Neural cell (in vitro differentiated cells): ENCODE results near the gene NR5A1. TPM values are rescaled to one million over a fixed set of nuclear protein-coding genes. Genes with fewer than 3 reads are reported as not detected.

Source experiments
- H2AFZ ChIP-seq: fragments of 200-600, 300-800 bp; sonication (generic), shearing (Covaris generic); 2 replicates; pipeline ENCODE4 v1.6.0; 2014; ENCODE audit warnings: low read depth, mild to moderate bottlenecking, antibody characterized with exemption, low read length, moderate library complexity
- H3F3A ChIP-seq: fragments of 200-600 bp; shearing (Covaris generic); 2 replicates; pipeline ENCODE4 v1.6.1; 2016; ENCODE audit warnings: mild to moderate bottlenecking, moderate library complexity, mixed read lengths, antibody characterized with exemption, low read length; ENCODE audit not compliant: insufficient read depth, poor library complexity, severe bottlenecking
- H3K27ac ChIP-seq: fragments of 200-600, 300-800 bp; sonication (generic), shearing (Covaris generic); 2 replicates; pipeline ENCODE4 v1.5.1; 2014; ENCODE audit warnings: mild to moderate bottlenecking, low read length, moderate library complexity
- H3K27me3 ChIP-seq: fragments of 300-800, 200-600 bp; sonication (generic), shearing (Covaris generic); 2 replicates; pipeline ENCODE4 v1.6.0; 2014; ENCODE audit warnings: mild to moderate bottlenecking, low read depth, low read length, moderate library complexity; ENCODE audit not compliant: insufficient read depth
- H3K36me3 ChIP-seq: fragments of 300-800, 200-600 bp; sonication (generic), shearing (Covaris generic); 2 replicates; pipeline ENCODE4 v1.5.1; 2014; ENCODE audit warnings: mild to moderate bottlenecking, antibody characterized with exemption, low read length, moderate library complexity; ENCODE audit not compliant: insufficient read depth
- H3K4me2 ChIP-seq: fragments of 300-800, 200-600 bp; sonication (generic), shearing (Covaris generic); 2 replicates; pipeline ENCODE4 v1.6.0; 2014; ENCODE audit warnings: mild to moderate bottlenecking, low read length
- H3K4me3 ChIP-seq: fragments of 300-800, 200-600 bp; sonication (generic), shearing (Covaris generic); 2 replicates; pipeline ENCODE4 v1.5.1; 2014; ENCODE audit warnings: mild to moderate bottlenecking, low read length, moderate library complexity
- H3K79me2 ChIP-seq: fragments of 200-600 bp; shearing (Covaris generic); replicated peaks from 2 replicates; pipeline ENCODE4 v1.6.0; 2014; ENCODE audit warnings: mild to moderate bottlenecking, low read length, moderate library complexity; ENCODE audit not compliant: insufficient read depth
- H3K9ac ChIP-seq: fragments of 300-800, 200-600 bp; sonication (generic), shearing (Covaris generic); 2 replicates; pipeline ENCODE4 v1.6.1; 2016; ENCODE audit warnings: mild to moderate bottlenecking, low read length, mixed read lengths
- H3K9me2 ChIP-seq: fragments of 200-600 bp; shearing (Covaris generic); 2 replicates; pipeline ENCODE4 v1.6.1; 2016; ENCODE audit warnings: mild to moderate bottlenecking, low read length, mixed read lengths; ENCODE audit not compliant: insufficient read depth
- H3K9me3 ChIP-seq: fragments of 200-600, 300-800 bp; sonication (generic), shearing (Covaris generic); 2 replicates; pipeline ENCODE4 v1.6.1; 2016; ENCODE audit warnings: mild to moderate bottlenecking, mixed run types, low read length, moderate library complexity, mixed read lengths
- H4K20me1 ChIP-seq: fragments of 200-600 bp; shearing (Covaris generic); 2 replicates; pipeline ENCODE4 v1.6.1; 2016; ENCODE audit warnings: mild to moderate bottlenecking, mixed run types; ENCODE audit not compliant: insufficient read depth
- EP300 ChIP-seq: fragments of 450-650 bp; conservative IDR thresholded peaks from 2 replicates; pipeline ENCODE4 v1.6.1; 2014; ENCODE audit warnings: antibody characterized with exemption, mild to moderate bottlenecking, moderate library complexity; ENCODE audit not compliant: poor library complexity, severe bottlenecking
- EZH2 ChIP-seq: fragments of 200-600, 300-800 bp; shearing (Covaris generic), sonication (generic); IDR thresholded peaks from 2 replicates; pipeline ENCODE4 v1.6.1; 2014; ENCODE audit warnings: antibody characterized with exemption, low read length, borderline replicate concordance, mild to moderate bottlenecking; ENCODE audit not compliant: insufficient read depth, poor library complexity, severe bottlenecking
- POLR2AphosphoS5 ChIP-seq: IDR thresholded peaks from 2 replicates; pipeline ENCODE4 v1.6.1; 2012
- RAD21 ChIP-seq: fragments of 450-650 bp; conservative IDR thresholded peaks from 2 replicates; pipeline ENCODE4 v1.6.1; 2014; ENCODE audit warnings: antibody characterized with exemption, mild to moderate bottlenecking, moderate library complexity
- SMC3 ChIP-seq: fragments of 450-650 bp; conservative IDR thresholded peaks from 2 replicates; pipeline ENCODE4 v1.6.1; 2014; ENCODE audit warnings: antibody characterized with exemption, mild to moderate bottlenecking, moderate library complexity; ENCODE audit not compliant: poor library complexity
- TAF1 ChIP-seq: IDR thresholded peaks from 2 replicates; pipeline ENCODE4 v1.6.1; 2012; ENCODE audit warnings: low read depth
- polyA plus RNA-seq: library from polyadenylated mRNA; depleted of rRNA; stranded (reverse); fragments of >200 nt; gene quantifications from 2 replicates; pipeline ENCODE4 v1.2.3, GENCODE V29; 2014
- TF ChIP-seq, protein P1 (sequence below): IDR thresholded peaks from 2 replicates; pipeline ENCODE4 v1.6.1; 2012; ENCODE audit warnings: borderline replicate concordance
- TF ChIP-seq, protein P2 (sequence below): fragments of 450-650 bp; IDR thresholded peaks from 2 replicates; pipeline ENCODE4 v1.5.1; 2014; ENCODE audit warnings: antibody characterized with exemption, mild to moderate bottlenecking, moderate library complexity; ENCODE audit not compliant: poor library complexity, severe bottlenecking

Gene NR5A1
- polyA plus RNA-seq, 1 donor from 2014 or later = 0.09 TPM

DNA sequence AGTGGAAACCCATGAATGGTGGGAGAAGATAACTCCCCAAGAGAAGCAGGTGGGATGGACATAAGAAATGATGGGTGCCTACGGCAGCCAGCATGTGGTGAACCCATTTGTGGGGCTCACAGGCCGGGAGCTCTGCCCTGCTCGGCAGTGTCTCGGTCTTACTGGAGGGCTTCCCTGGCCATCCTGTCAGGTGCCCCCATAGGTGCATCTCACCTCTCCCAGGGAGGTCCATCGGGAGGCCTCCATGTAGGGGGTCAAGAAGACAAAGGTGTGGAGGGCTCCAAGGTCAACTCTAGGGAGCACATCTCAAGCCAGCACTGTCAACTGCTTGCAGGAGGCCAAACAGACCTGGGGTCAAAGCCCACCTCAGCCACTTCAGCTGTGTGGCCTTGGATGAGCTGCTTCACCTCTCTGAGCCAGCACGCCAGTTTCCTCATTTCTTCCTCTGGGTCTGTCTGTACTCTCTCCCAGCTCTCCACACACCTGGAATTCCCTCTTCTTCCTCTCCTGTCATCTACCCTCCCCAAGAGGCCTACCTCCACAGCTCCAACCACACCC is 67.4 kb downstream of the NR5A1 start:
- TF ChIP-seq SMC3 = no peak
- TF ChIP-seq POLR2AphosphoS5 = no peak
- TF ChIP-seq, protein P1, sequence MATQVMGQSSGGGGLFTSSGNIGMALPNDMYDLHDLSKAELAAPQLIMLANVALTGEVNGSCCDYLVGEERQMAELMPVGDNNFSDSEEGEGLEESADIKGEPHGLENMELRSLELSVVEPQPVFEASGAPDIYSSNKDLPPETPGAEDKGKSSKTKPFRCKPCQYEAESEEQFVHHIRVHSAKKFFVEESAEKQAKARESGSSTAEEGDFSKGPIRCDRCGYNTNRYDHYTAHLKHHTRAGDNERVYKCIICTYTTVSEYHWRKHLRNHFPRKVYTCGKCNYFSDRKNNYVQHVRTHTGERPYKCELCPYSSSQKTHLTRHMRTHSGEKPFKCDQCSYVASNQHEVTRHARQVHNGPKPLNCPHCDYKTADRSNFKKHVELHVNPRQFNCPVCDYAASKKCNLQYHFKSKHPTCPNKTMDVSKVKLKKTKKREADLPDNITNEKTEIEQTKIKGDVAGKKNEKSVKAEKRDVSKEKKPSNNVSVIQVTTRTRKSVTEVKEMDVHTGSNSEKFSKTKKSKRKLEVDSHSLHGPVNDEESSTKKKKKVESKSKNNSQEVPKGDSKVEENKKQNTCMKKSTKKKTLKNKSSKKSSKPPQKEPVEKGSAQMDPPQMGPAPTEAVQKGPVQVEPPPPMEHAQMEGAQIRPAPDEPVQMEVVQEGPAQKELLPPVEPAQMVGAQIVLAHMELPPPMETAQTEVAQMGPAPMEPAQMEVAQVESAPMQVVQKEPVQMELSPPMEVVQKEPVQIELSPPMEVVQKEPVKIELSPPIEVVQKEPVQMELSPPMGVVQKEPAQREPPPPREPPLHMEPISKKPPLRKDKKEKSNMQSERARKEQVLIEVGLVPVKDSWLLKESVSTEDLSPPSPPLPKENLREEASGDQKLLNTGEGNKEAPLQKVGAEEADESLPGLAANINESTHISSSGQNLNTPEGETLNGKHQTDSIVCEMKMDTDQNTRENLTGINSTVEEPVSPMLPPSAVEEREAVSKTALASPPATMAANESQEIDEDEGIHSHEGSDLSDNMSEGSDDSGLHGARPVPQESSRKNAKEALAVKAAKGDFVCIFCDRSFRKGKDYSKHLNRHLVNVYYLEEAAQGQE = no peak
- TF ChIP-seq EZH2 = no peak
- TF ChIP-seq RAD21 = no peak
- TF ChIP-seq, protein P2, sequence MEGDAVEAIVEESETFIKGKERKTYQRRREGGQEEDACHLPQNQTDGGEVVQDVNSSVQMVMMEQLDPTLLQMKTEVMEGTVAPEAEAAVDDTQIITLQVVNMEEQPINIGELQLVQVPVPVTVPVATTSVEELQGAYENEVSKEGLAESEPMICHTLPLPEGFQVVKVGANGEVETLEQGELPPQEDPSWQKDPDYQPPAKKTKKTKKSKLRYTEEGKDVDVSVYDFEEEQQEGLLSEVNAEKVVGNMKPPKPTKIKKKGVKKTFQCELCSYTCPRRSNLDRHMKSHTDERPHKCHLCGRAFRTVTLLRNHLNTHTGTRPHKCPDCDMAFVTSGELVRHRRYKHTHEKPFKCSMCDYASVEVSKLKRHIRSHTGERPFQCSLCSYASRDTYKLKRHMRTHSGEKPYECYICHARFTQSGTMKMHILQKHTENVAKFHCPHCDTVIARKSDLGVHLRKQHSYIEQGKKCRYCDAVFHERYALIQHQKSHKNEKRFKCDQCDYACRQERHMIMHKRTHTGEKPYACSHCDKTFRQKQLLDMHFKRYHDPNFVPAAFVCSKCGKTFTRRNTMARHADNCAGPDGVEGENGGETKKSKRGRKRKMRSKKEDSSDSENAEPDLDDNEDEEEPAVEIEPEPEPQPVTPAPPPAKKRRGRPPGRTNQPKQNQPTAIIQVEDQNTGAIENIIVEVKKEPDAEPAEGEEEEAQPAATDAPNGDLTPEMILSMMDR = no peak
- no peak for TF ChIP-seq TAF1
- no peaks in the 10 kb centered on the region for H3K27me3 ChIP-seq
- H3K27ac ChIP-seq = no peak overlapping the region
- H3K9me2 ChIP-seq = no peaks in the 10 kb centered on the region
- no peak overlapping the region for H3K4me3 ChIP-seq
- H4K20me1 ChIP-seq = no peaks in the 10 kb centered on the region
- no peaks in the 10 kb centered on the region for H3F3A ChIP-seq
- H3K9ac ChIP-seq = no peak overlapping the region
- no peaks in the 10 kb centered on the region for H3K9me3 ChIP-seq
- no peaks in the 10 kb centered on the region for H3K36me3 ChIP-seq
- H2AFZ ChIP-seq = no peak overlapping the region
- H3K4me2 ChIP-seq = no peak overlapping the region
- no peaks in the 10 kb centered on the region for H3K79me2 ChIP-seq

DNA sequence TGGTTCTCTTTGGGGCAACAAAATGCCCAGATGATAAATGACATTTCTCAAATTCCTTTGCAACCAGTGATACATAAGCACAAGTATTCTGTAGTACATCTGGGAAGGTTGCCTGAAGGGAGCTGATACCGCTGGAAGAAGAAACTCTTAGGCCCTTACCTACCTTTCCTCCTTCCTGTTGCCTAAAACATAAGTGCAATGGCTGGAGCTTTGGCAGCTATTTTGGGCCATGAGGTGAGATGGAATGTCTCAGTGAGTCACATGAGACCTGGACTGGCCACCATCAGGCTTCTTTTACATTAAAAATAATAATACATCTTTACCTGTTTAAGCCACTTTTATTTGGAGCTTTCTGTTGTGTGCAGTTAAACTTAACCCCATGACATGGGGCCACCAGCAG is 68.1 kb downstream of the NR5A1 start:
- Histone ChIP-seq H3K9me3 (no peaks in the 10 kb centered on the region), H3F3A (no peaks in the 10 kb centered on the region), H2AFZ (no peak overlapping the region), H3K4me2 (no peak overlapping the region), H3K9me2 (no peaks in the 10 kb centered on the region), H3K9ac (no peak overlapping the region), H3K27ac (no peak overlapping the region), H3K27me3 (no peaks in the 10 kb centered on the region), H3K4me3 (no peak overlapping the region), H3K79me2 (no peaks in the 10 kb centered on the region), H4K20me1 (no peaks in the 10 kb centered on the region), H3K36me3 (no peaks in the 10 kb centered on the region)
- no peak for TF ChIP-seq SMC3
- no peak for TF ChIP-seq POLR2AphosphoS5
- TF ChIP-seq, protein P1 = no peak
- no peak for TF ChIP-seq TAF1
- no peak for TF ChIP-seq EP300
- TF ChIP-seq RAD21 = no peak
